Thoracic aorta (tissue), 2 donors: ENCODE data around the gene EVI2A. TPM values are rescaled to one million over a fixed set of nuclear protein-coding genes. Genes with fewer than 3 reads are reported as not detected.
A peak's percentile ranks its signal among the peaks of the same experiment; 100 is the strongest.

ENCODE experiments used
- ATAC-seq: fragments of 150-250 bp; one replicate; pipeline ENCODE4 v1.8.0; 2017; ENCODE audit warnings: low read depth; ENCODE audit not compliant: insufficient number of reproducible peaks, low FRiP score
- DNase-seq: peaks from one replicate; pipeline ENCODE4 v3.0.0-alpha.2; 2020; ENCODE audit warnings: low spot score
- H3K27ac ChIP-seq, 2 donors: fragments of 200-600 bp; sonication (generic); 1 replicate in 1 of 2; 2 replicates in 1 of 2; pipeline ENCODE4 v1.5.1; 2016; ENCODE audit warnings: mild to moderate bottlenecking in 2 of 2, moderate library complexity in 2 of 2
- H3K27me3 ChIP-seq: fragments of 200-600 bp; sonication (generic); replicated peaks from 2 replicates; pipeline ENCODE4 v1.6.0; 2016; ENCODE audit warnings: mild to moderate bottlenecking; ENCODE audit not compliant: insufficient read depth
- H3K36me3 ChIP-seq: fragments of 200-600 bp; sonication (generic); one replicate; pipeline ENCODE4 v1.5.1; 2016
- H3K4me1 ChIP-seq, 2 donors: fragments of 200-600 bp; sonication (generic); 1 replicate in 1 of 2; 2 replicates in 1 of 2; pipeline versions ENCODE4 v1.5.1 to v1.6.0; 2016; ENCODE audit warnings: low read depth in 2 of 2, mild to moderate bottlenecking in 1 of 2; ENCODE audit not compliant: control insufficient read depth in 1 of 2
- H3K4me3 ChIP-seq: fragments of 200-600 bp; sonication (generic); 2 replicates; pipeline ENCODE4 v1.5.1; 2016; ENCODE audit warnings: mild to moderate bottlenecking
- H3K9me3 ChIP-seq: fragments of 200-600 bp; sonication (generic); 2 replicates; pipeline ENCODE4 v1.5.1; 2016
- CTCF ChIP-seq: fragments of 200-600 bp; sonication (generic); IDR thresholded peaks from one replicate; pipeline ENCODE4 v1.5.1; 2019; ENCODE audit warnings: antibody characterized with exemption
- total RNA-seq, 2 donors: library from RNA; depleted of rRNA; stranded (reverse); fragments of >200 nt; gene quantifications; one replicate each; pipeline versions ENCODE4 v1.1.0 to v1.2.3, GENCODE V29; 2016

EVI2A gene, protein sequence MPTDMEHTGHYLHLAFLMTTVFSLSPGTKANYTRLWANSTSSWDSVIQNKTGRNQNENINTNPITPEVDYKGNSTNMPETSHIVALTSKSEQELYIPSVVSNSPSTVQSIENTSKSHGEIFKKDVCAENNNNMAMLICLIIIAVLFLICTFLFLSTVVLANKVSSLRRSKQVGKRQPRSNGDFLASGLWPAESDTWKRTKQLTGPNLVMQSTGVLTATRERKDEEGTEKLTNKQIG
- total RNA-seq = 10 to 100 TPM in 1 of 2 donors, 1 to 10 TPM in 1; 7.6 to 15.5 TPM

DNA sequence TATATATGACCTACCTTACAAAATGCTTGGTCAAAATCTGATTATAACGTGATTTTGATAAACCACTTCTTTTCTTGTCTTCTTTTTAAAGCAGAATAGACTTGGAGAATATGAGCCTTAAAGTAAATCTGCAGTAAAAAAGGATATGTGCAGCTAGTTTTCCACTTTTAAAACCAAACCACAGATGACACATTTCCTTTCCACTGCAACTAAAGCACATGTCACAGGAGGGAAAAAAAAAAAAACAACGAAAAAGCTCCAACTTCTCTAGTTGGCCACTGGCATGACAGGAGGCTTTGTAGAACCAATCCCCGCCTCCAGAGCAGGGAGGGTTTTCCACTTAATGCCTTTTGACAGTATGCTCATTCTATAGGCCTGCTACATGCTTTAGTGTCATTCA is at the start of gene EVI2A:
EVI2A (minus strand) TSS at position 142 of the 400 bp plus-strand sequence. CDS start 2,609 bp downstream, outside the sequence.
- DNase-seq (no peak), ATAC-seq (no peak)
- Histone ChIP-seq H3K4me3 (peak within 1 kb of the TSS; percentile 47), H3K36me3 (peaks cover 3% of the 10 kb centered on the region), H3K27ac (peak within 1 kb of the TSS in 1 of 2 donors; percentile 23), H3K4me1 (peaks cover 7 to 9% of the 10 kb centered on the region in 2 donors), H3K9me3 (no peaks in the 10 kb centered on the region), H3K27me3 (no peaks in the 10 kb centered on the region)
- no peak for TF ChIP-seq CTCF

- H3K27ac ChIP-seq = no peak overlapping the region
- H3K36me3 ChIP-seq = peaks cover 5% of the 10 kb centered on the region
- ATAC-seq (no peak), DNase-seq (no peak)
- H3K4me3 ChIP-seq = no peak overlapping the region
- no peaks in the 10 kb centered on the region for H3K9me3 ChIP-seq
- no peaks in the 10 kb centered on the region for H3K4me1 ChIP-seq
- no peaks in the 10 kb centered on the region for H3K27me3 ChIP-seq
- no peak for TF ChIP-seq CTCF
These were observed 47.8 kb upstream of the EVI2A start for GRCh38 chr17:31369266-31369665.

DNA sequence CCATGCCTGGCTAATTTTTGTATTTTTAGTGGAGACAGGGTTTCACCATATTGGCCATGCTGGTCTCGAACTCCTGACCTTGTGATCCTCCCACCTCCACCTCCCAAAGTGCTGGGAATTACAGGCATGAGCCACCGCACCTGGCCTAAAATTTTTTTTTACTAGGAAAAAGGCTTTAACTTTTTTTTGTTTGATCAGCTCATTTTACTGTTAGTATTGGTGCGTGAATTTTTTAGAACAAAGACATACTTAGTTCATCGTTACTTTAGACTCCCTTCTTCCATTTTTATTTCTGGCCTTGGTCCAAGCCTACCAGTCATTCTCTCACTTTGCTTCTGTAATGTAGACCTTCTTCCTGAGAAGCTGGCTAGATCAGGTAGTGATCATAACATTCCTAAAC is 44.7 kb upstream of the EVI2A start:
- no peak overlapping the region for H3K27ac ChIP-seq
- no peaks in the 10 kb centered on the region for H3K4me1 ChIP-seq
- no peaks in the 10 kb centered on the region for H3K27me3 ChIP-seq
- H3K4me3 ChIP-seq = no peak overlapping the region
- no peaks in the 10 kb centered on the region for H3K9me3 ChIP-seq
- DNase-seq = no peak
- peaks cover 3% of the 10 kb centered on the region for H3K36me3 ChIP-seq
- no peak for ATAC-seq
- TF ChIP-seq CTCF = no peak

DNA sequence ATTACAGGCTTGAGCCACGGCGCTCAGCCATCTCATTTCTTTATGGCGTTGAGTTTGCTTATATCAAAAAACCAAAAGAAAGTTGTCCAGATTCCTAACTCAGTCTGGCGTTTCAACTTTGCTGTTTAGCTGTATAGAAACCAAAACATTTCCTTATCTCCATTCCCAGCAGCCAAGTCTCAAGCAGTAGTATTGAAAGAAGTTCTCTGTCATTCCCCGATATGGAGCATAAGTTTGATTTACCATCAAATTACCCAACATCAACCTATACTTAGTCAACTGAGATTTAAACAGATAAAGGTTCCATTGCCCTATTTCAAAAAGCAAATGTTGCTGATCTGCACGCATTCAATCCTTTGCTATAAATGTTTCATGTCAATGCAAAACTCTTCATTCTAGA is 42.6 kb upstream of the EVI2A start:
- no peak overlapping the region for H3K27ac ChIP-seq
- TF ChIP-seq CTCF = no peak
- DNase-seq = no peak

GRCh38 chr17:31357839-31358394 is 36.5 kb upstream of the EVI2A start:
- Histone ChIP-seq H3K36me3 (peaks cover 18% of the 10 kb centered on the region), H3K27me3 (no peaks in the 10 kb centered on the region), H3K9me3 (no peaks in the 10 kb centered on the region), H3K27ac (no peak overlapping the region), H3K4me3 (no peak overlapping the region), H3K4me1 (no peaks in the 10 kb centered on the region)
- DNase-seq (no peak), ATAC-seq (no peak)
- TF ChIP-seq CTCF = no peak

More for the DNA sequence above, 42.6 kb upstream of the EVI2A start:
- ATAC-seq = no peak
- Histone ChIP-seq H3K4me3 (no peak overlapping the region), H3K27me3 (no peaks in the 10 kb centered on the region), H3K9me3 (no peaks in the 10 kb centered on the region), H3K4me1 (no peaks in the 10 kb centered on the region), H3K36me3 (peaks cover 10% of the 10 kb centered on the region)
